ENCODE results near the gene GFI1B. TPM values are rescaled to one million over a fixed set of nuclear protein-coding genes. Genes with fewer than 3 reads are reported as not detected.
"Not testable (repeated sequence)": the region's sequence is repeated elsewhere in the genome, so short reads cannot be mapped to it uniquely, and the experiment has no call there.

GFI1B gene
- polyA plus RNA-seq, 1 donor from 2014 or later, result 0.74 TPM

DNA sequence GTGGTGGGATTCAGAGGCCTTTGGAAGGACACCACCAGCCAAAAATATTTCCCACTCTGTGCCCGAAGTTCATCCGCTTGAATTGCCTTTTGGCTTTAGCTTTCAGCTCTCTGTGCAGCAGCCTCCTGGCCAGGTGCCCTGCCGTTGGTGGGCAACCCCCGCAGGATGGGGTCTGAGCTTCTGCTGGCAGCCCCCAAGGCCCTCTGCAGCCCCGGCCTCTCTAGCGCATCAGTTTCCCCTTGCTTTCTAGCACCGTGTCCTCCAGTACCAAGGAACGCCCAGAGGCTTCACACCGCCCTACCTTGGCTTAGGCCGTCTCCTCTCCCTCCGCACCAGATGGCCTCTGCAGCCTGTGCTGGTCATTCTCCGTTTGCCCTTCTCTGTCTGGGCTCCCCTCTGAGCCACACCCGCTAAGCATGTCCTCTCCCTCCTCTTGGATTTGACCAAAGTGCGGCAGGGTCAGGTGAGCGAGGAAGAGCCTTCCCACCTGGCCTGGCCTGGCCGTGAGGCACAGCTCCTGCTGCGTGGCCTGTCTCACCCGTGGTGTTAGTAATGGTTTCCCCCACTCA lies 29.9 kb upstream of the GFI1B start:
- H3K4me1 Mint-ChIP-seq, result peaks cover 6 to 11% (median 7%) of the 10 kb centered on the region in 3 donors
- peaks cover 3% of the 10 kb centered on the region for H3K36me3 Mint-ChIP-seq
- peak overlapping the region in 1 of 3 donors; percentile 40 for H3K27ac Mint-ChIP-seq
- peaks cover 3% of the 10 kb centered on the region for H3K27me3 Mint-ChIP-seq
- H3K9me3 Mint-ChIP-seq, result no peaks in the 10 kb centered on the region
- H3K4me3 Mint-ChIP-seq, result peak overlapping the region in 1 of 4 donors; percentile 80

DNA sequence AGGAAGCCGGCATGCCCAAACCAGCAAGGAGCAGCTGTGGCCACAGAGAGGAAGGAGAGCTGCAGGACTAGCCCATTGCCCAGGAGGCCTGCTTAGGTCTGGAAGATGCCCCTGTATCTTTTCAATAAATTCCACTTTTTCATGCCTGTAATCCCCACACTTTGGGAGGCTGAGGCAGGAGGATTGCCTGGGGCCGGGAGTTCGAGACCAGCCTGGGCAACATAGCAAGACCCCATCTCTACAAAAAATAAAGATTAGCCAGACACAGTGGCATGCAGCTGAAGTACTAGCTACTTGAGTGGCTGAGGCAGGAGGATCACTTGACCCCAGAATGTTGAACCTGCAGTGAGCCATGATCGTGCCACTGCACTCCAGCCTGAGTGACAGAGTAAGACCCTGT lies 28.8 kb upstream of the GFI1B start:
- Mint-ChIP-seq H3K4me3 (peak overlapping the region in 1 of 4 donors; percentile 47), H3K4me1 (peaks cover 4 to 6% (median 4%) of the 10 kb centered on the region in 3 donors), H3K36me3 (peaks cover 3% of the 10 kb centered on the region), H3K27ac (peak overlapping the region in 1 of 3 donors; percentile 33), H3K9me3 (no peaks in the 10 kb centered on the region), H3K27me3 (no peaks in the 10 kb centered on the region)

DNA sequence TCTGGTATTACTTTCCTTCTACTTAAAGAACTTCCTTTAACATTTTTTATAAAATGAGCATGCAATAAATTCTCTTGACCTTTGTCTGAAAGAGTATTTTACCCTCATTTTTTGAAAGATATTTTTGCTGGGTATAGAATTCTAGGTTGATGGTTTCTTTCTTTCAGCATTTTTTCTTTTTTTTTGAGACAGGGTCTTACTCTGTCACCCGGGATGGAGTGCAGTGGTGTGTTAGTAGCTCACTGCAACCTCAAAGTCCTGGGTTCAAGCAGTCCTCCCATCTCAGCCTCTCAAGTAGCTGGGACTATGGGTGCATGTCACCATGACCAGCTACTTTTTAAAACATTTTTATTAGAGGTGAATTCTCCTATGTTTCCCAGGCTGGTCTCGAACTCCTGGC lies 23.4 kb upstream of the GFI1B start:
- H3K36me3 Mint-ChIP-seq, result peaks cover 1% of the 10 kb centered on the region
- H3K27me3 Mint-ChIP-seq, result peaks cover 10% of the 10 kb centered on the region
- no peak overlapping the region for H3K27ac Mint-ChIP-seq
- H3K4me3 Mint-ChIP-seq, result no peak overlapping the region
- peaks cover 3 to 16% (median 14%) of the 10 kb centered on the region in 3 donors for H3K9me3 Mint-ChIP-seq
- H3K4me1 Mint-ChIP-seq, result no peaks in the 10 kb centered on the region

DNA sequence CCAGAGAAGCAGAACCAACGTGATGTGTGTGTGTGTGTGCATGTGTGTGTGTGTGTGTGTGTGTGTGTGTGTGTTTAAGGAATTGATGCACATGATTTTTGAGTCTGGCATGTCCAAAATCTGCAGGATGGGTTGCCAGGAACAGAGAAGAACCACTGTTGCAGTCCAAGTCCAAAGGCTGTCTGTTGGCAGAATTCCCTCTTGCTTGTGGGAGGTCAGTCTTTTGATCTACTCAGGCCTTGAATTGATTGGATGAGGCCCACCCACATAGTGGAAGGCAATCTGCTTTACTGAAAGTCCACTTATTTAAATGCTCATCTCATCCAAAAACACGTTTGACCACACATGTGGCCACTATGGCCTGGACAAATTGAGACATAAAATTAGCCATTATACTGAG lies 22.7 kb upstream of the GFI1B start:
- H3K27me3 Mint-ChIP-seq, result peaks cover 10% of the 10 kb centered on the region
- no peak overlapping the region for H3K27ac Mint-ChIP-seq
- no peaks in the 10 kb centered on the region for H3K4me1 Mint-ChIP-seq
- peaks cover 3 to 16% (median 14%) of the 10 kb centered on the region in 3 donors for H3K9me3 Mint-ChIP-seq
- no peak overlapping the region for H3K4me3 Mint-ChIP-seq
- H3K36me3 Mint-ChIP-seq, result peaks cover 1% of the 10 kb centered on the region

DNA sequence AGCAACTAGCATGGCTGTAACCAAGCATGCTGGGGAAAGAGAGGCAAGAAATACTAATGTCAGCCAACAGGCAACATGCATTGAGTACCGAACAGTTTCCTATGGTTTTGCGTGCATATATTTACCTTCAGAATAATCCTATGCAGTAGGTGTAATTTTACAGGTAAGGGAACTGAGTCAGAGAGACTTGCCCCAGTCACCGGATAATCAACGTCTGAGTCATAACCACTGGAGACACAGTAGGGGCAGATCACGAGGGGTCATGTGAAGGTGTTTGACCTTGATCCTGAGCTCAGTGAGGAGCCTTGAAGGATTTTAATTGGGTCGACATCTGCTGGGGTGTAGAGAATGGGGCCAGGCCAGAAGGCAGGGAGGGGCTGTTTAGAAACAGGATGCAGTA lies 20.7 kb upstream of the GFI1B start:
- peaks cover 18% of the 10 kb centered on the region for H3K27me3 Mint-ChIP-seq
- no peak overlapping the region for H3K27ac Mint-ChIP-seq
- peaks cover 3 to 16% (median 14%) of the 10 kb centered on the region in 3 donors for H3K9me3 Mint-ChIP-seq
- no peaks in the 10 kb centered on the region for H3K4me1 Mint-ChIP-seq
- peaks cover 1% of the 10 kb centered on the region for H3K36me3 Mint-ChIP-seq
- no peak overlapping the region for H3K4me3 Mint-ChIP-seq

DNA sequence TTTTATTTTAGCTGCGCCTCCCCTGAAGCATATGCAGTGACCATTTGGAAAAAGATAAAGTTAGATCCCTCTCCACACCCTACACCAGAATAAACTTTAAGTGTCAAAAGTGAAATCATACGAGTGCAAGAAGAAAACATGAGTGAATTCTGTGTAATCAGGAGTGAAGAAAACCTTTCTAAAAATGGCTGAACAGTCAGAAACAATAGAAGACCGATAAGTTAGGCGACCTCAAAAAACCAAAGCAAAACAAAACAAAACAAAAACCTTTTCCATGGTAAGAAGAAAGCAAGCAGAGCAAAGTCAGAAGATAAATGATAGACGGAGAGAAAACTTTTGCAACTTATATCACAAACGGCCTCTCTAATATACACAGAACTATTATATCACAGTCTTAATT lies 17.5 kb upstream of the GFI1B start:
- Mint-ChIP-seq H3K9me3 (peaks cover 3 to 15% (median 14%) of the 10 kb centered on the region in 3 donors), H3K4me1 (no peaks in the 10 kb centered on the region), H3K4me3 (no peak overlapping the region), H3K36me3 (peaks cover 1% of the 10 kb centered on the region), H3K27ac (no peak overlapping the region), H3K27me3 (peaks cover 20% of the 10 kb centered on the region)

DNA sequence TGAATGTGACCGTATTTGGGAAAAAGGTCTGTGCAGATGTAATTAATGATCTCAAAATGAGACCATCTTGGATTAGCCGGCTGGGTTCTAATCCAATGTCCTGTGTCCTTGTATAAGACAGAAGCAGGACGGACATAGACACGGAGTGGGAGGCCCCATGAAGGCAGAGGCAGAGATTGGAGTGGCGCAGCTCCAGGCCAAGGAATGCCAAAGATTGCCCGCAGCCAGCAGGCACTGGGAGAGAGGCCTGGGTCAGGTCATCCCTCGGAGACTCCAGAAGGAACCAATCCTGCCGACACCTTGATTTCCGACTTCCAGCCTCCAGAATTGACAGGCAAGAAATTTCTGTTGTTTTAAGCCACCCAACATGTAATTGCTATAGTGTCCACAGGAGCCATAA lies 13.0 kb upstream of the GFI1B start:
- Mint-ChIP-seq H3K4me1 (peaks cover 0 to 1% (median 0%) of the 10 kb centered on the region in 3 donors), H3K4me3 (no peak overlapping the region), H3K27me3 (peaks cover 14% of the 10 kb centered on the region), H3K36me3 (no peaks in the 10 kb centered on the region), H3K9me3 (no peaks in the 10 kb centered on the region), H3K27ac (no peak overlapping the region)

DNA sequence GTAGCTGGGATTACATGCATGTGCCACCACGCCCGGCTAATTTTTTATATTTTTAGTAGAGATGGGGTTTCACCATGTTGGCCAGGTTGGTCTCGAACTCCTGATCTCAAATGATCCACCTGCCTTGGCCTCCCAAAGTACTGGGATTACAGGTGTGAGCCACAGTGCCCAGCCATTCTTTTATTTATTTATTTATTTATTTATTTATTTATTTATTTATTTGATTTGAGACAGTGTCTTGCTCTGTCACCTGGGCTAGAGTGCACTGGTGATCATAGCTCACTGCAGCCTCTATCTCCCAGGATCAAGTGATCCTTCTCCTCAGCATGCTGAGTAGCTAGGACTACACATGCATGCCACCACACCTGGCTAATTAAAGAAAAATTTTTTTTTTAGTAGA lies 10.6 kb upstream of the GFI1B start:
- H3K27ac Mint-ChIP-seq, H3K27me3 Mint-ChIP-seq: not testable (repeated sequence)

DNA sequence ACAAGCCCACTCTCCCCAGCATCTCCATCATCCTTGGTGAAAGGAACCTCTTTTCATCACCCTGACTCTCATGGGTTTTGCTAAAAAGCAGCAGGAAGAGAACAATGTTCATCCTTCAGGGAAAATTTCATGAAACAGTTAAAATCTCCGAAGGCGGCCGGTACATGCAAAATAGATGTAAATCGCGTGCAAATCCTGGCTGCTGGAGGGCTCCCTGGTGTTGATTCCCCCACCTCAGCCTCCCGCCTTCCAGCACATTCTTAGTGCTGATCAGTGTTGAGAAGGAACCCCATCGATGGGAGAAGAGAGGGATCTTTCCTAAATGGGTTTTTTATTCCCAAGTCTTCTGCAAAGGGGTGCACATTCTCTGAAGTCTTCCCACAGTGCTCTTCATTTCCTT lies 8.7 kb upstream of the GFI1B start:
- H3K27ac Mint-ChIP-seq, result no peak overlapping the region
- H3K4me3 Mint-ChIP-seq, result no peak overlapping the region
- H3K4me1 Mint-ChIP-seq, result peaks cover 4 to 9% (median 6%) of the 10 kb centered on the region in 3 donors
- no peaks in the 10 kb centered on the region for H3K36me3 Mint-ChIP-seq
- no peaks in the 10 kb centered on the region for H3K9me3 Mint-ChIP-seq
- H3K27me3 Mint-ChIP-seq, result peaks cover 13% of the 10 kb centered on the region

More for the DNA sequence above, 10.6 kb upstream of the GFI1B start:
- H3K4me3 Mint-ChIP-seq, H3K4me1 Mint-ChIP-seq, H3K36me3 Mint-ChIP-seq, H3K9me3 Mint-ChIP-seq: not testable (repeated sequence)

DNA sequence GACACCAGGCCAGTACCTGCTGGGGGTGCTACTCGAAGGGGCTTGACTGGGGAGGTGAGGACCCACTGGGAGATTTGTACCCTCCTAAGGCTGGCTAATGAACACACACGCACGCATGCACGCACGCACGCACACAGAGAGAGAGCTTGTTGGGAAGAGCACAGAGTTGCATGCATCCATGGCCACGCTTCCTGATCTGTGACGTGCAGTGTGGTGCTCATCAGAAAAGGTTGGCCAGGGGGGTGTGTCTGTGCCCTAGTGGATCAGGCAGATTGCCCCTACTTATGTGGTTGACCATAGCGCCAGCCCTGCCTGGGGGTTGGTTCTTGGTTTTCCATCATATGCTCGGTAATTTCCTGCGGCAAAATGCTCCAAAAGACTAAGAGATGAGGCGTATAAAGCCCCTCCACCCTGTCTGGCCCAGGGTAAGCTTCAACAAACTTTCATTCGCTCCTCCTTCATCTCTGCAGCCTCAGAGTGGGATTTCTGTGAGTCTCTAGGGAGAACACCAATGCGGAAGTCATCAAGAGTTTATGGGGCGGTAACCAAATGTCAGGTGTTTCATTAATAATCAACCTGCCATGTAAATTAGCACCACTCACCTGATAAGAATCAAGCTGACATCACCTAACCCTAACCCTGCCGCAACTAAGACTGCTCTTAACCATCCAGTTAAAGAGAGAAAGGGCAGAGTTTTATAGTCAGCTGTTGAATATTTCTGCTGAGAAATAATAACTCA lies 8.0 kb upstream of the GFI1B start:
- H3K27ac Mint-ChIP-seq, result no peak overlapping the region
- H3K9me3 Mint-ChIP-seq, result no peaks in the 10 kb centered on the region
- H3K36me3 Mint-ChIP-seq, result no peaks in the 10 kb centered on the region
- peaks cover 16% of the 10 kb centered on the region for H3K27me3 Mint-ChIP-seq
- H3K4me3 Mint-ChIP-seq, result no peak overlapping the region
- peaks cover 4 to 9% (median 6%) of the 10 kb centered on the region in 3 donors for H3K4me1 Mint-ChIP-seq

DNA sequence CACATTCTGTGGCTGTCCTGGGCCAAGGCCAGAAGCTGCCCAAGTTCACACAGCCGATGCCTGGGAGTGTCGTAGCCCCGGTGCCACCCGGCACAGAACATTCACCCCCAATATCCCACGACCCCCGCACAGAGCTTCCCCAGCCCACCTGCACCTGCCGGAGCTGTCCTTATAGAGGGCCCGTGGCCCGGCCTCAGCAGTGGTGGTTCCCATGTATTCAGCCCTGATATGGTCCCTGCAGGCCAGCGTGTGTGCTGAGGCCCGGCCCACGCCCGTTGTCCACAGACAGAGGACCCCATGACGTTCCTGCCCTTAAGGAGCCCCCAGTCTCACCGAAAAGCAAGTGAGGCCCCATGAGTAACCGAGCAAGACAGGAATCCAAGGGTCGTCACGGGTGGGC lies 5.3 kb upstream of the GFI1B start:
- H3K9me3 Mint-ChIP-seq, result no peaks in the 10 kb centered on the region
- H3K27me3 Mint-ChIP-seq, result peaks cover 22% of the 10 kb centered on the region
- no peak overlapping the region for H3K27ac Mint-ChIP-seq
- no peaks in the 10 kb centered on the region for H3K36me3 Mint-ChIP-seq
- no peak overlapping the region for H3K4me3 Mint-ChIP-seq
- peaks cover 6 to 9% (median 6%) of the 10 kb centered on the region in 3 donors for H3K4me1 Mint-ChIP-seq

DNA sequence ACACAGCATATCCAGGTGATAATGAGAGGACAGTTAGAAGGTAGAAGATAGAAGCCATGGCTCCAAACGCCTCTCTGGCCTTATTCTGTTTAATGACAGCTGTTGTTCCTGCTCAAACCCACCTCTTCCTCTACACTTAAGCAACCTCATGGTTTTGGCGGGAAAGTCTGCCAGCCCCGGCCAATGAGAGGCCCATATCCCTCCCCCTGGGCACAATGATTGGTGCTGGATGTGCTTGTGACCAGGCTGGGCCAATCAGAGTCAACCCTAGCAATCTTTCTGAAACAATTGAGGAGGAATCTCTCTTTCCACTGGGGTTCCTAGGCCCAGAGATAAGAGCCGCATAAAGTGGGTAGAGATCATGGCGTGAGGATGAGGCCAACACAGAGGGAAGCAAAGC lies 4.8 kb upstream of the GFI1B start:
- Mint-ChIP-seq H3K4me3 (no peak overlapping the region), H3K27ac (peak overlapping the region in 1 of 3 donors; percentile 71)

DNA sequence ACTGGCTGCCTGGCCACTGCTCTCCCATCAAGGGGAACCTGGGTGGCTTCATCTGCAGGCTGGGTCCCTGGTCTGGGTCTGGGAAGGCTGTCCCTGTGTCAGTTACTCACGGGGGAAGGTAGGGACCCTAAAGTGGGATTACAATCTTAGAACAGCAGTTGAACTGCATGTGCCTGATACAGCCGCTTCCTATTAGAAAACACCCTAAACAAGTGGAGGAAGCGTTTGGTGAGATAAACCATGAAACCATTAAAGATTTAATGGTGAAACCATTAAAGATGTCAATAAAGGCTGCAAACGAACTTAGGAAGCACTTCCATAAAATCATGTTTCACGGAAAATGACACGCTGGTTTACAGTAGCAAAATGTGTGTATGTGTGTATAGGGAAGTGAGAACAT lies 2.5 kb upstream of the GFI1B start:
- no peak overlapping the region for H3K27ac Mint-ChIP-seq
- no peaks in the 10 kb centered on the region for H3K9me3 Mint-ChIP-seq
- no peaks in the 10 kb centered on the region for H3K36me3 Mint-ChIP-seq
- H3K27me3 Mint-ChIP-seq, result peaks cover 38% of the 10 kb centered on the region
- H3K4me1 Mint-ChIP-seq, result peaks cover 9 to 18% (median 11%) of the 10 kb centered on the region in 3 donors
- no peak overlapping the region for H3K4me3 Mint-ChIP-seq

More for the DNA sequence above, 4.8 kb upstream of the GFI1B start:
- Mint-ChIP-seq H3K27me3 (peaks cover 26% of the 10 kb centered on the region), H3K9me3 (no peaks in the 10 kb centered on the region), H3K36me3 (no peaks in the 10 kb centered on the region), H3K4me1 (peaks cover 10 to 14% (median 10%) of the 10 kb centered on the region in 3 donors)

DNA sequence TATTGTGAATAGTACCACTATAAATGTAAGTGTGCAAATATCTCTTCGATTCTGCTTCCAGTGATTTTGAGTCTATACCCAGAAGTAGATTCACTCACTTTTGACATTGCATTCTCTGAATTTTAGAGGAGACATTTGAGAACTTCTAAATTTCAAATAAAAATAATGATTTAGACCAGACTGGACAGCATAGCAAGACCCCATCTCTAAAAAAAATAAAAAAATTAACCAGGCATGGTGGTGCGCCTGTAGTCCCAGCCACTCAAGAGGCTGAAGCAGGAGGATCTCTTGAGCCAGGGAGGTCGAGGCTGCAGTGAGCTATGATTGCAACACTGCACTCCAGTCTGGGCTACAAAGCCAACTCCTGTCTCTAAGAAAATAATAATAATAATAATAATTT lies 1.9 kb upstream of the GFI1B start:
- peaks cover 9 to 18% (median 11%) of the 10 kb centered on the region in 3 donors for H3K4me1 Mint-ChIP-seq
- H3K9me3 Mint-ChIP-seq, result no peaks in the 10 kb centered on the region
- no peak overlapping the region for H3K4me3 Mint-ChIP-seq
- H3K36me3 Mint-ChIP-seq, result no peaks in the 10 kb centered on the region
- peaks cover 42% of the 10 kb centered on the region for H3K27me3 Mint-ChIP-seq
- no peak overlapping the region for H3K27ac Mint-ChIP-seq

DNA sequence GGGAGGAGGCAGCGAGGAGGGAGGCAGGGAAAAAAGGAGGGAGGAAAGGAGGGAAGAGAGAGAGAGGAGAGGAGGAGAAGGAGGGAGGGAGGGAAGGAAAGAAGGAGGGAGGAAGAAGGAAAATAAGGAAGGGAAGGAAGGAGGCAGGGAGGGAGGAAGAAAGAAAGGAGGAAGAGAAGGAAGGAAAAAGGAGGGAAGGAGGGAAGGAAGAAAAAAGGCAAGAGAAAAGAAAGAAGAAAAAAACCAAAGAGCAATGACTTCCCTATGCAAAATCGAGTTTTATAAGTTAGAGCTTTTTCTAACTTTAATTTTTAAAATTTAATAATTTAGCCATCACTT lies 413 bp upstream of the GFI1B start:
- Mint-ChIP-seq H3K36me3 (no peaks in the 10 kb centered on the region), H3K9me3 (peaks cover 0 to 2% (median 0%) of the 10 kb centered on the region in 3 donors), H3K4me1 (peaks cover 12 to 16% (median 12%) of the 10 kb centered on the region in 3 donors), H3K4me3 (peak overlapping the region in 2 of 4 donors; percentile 54 to 75), H3K27me3 (peaks cover 47% of the 10 kb centered on the region), H3K27ac (no peak overlapping the region)

DNA sequence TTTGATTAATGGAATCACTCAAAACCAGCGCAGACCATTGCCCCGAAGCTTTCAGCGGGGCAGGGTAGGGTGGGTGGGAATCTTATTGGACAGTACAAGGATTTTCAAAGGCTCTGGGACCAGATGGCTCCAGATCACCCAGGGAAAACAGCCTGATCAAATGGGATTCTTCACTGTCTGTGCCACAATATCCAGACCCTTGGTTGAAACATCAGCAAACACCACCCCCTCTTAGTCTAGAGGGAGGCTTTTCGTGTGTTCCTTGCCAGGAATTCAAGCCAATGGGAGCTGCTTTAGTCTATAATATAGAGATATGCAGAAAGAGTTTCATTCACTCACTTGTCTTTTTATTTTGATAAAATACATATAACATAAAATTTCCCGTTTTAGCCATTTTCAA lies 1.7 kb downstream of the GFI1B start:
- H3K27ac Mint-ChIP-seq, result no peak overlapping the region
- H3K27me3 Mint-ChIP-seq, result peaks cover 44% of the 10 kb centered on the region
- peak overlapping the region in 1 of 4 donors; percentile 47 for H3K4me3 Mint-ChIP-seq
- peaks cover 12 to 16% (median 12%) of the 10 kb centered on the region in 3 donors for H3K4me1 Mint-ChIP-seq
- H3K9me3 Mint-ChIP-seq, result peaks cover 0 to 2% (median 0%) of the 10 kb centered on the region in 3 donors
- no peaks in the 10 kb centered on the region for H3K36me3 Mint-ChIP-seq
